Transverse colon (tissue), 4 donors: ENCODE measurements around the gene UBQLN4. TPM values are rescaled to one million over a fixed set of nuclear protein-coding genes. Genes with fewer than 3 reads are reported as not detected.

ENCODE experiments used
- DNase-seq: peaks from one replicate; pipeline ENCODE4 v3.0.0-alpha.2; 2019
- H3K27ac ChIP-seq, 4 donors: fragments of 200-600 bp; sonication (generic); 2 replicates each; pipeline ENCODE4 v1.5.1; 2016 to 2018; ENCODE audit warnings: inconsistent platforms in 4 of 4
- H3K27me3 ChIP-seq: fragments of 200-600 bp; sonication (generic); 2 replicates; pipeline ENCODE4 v1.5.1; 2017; ENCODE audit warnings: inconsistent platforms
- H3K36me3 ChIP-seq, 4 donors: fragments of 200-600 bp; sonication (generic); 2 replicates each; pipeline ENCODE4 v1.5.1; 2017 to 2019; ENCODE audit warnings: inconsistent platforms in 4 of 4
- H3K4me1 ChIP-seq, 4 donors: fragments of 200-600 bp; sonication (generic); 2 replicates each; pipeline ENCODE4 v1.5.1; 2017 to 2020; ENCODE audit warnings: inconsistent platforms in 4 of 4
- H3K4me3 ChIP-seq, 4 donors: fragments of 200-600 bp; sonication (generic); 1 replicate in 1 of 4; 2 replicates in 3 of 4; pipeline versions ENCODE4 v1.5.1 to v1.6.1; 2017 to 2019; ENCODE audit warnings: inconsistent platforms in 4 of 4
- H3K9me3 ChIP-seq, 2 donors: fragments of 200-600 bp; sonication (generic); 2 replicates each; pipeline ENCODE4 v1.5.1; 2017 to 2019; ENCODE audit warnings: inconsistent platforms in 2 of 2
- CTCF ChIP-seq, 5 experiments: fragments of 200-600 bp in 3 of 5; fragments of 450-650 bp in 2 of 5; sonication (generic) in 3 of 5; IDR thresholded peaks; 1 replicate in 2 of 5; 2 replicates in 3 of 5; pipeline ENCODE4 v1.5.1; 2016 to 2017; ENCODE audit warnings: antibody characterized with exemption in 5 of 5, inconsistent platforms in 3 of 5, mild to moderate bottlenecking in 2 of 5, moderate library complexity in 1 of 5
- EP300 ChIP-seq: sonication (generic); formaldehyde crosslinking; IDR thresholded peaks from one replicate; pipeline ENCODE4 v1.6.1; 2017; ENCODE audit warnings: antibody characterized with exemption, low read depth
- POLR2A ChIP-seq: fragments of 450-650 bp; IDR thresholded peaks from one replicate; pipeline ENCODE4 v1.6.1; 2016; ENCODE audit warnings: antibody characterized with exemption, mild to moderate bottlenecking, moderate library complexity
- POLR2AphosphoS5 ChIP-seq, 3 donors: sonication (generic); formaldehyde crosslinking; IDR thresholded peaks; one replicate each; pipeline ENCODE4 v1.6.1; 2016; ENCODE audit warnings: antibody characterized with exemption in 3 of 3
- WGBS, 2 donors: methylation state at CpG; one replicate each; pipeline ENCODE4 v1.1.5; 2018; ENCODE audit warnings: low coverage in 1 of 2; 5-methylcytosine and 5-hydroxymethylcytosine counted together
- in situ Hi-C, 4 donors: fragments of 200-750 bp; cut with MboI; loops; one replicate each; pipeline versions ENCODE4 v1.15.0 to v1.15.1; 2017; ENCODE audit warnings: low sequenced_read_pairs in 3 of 4, low pct_ligation_motif_present in 1 of 4, low pct_unique_long_range_greater_than_20kb in 1 of 4
- intact Hi-C: fragments of 100-400 bp; cut with DNase I; formaldehyde crosslinking; loops from one replicate; pipeline ENCODE4 v1.15.1; 2023; ENCODE audit warnings: low total_unique reads
- total RNA-seq, 4 donors: library from RNA; depleted of rRNA; stranded (reverse); fragments of >200 nt; gene quantifications; one replicate each; pipeline ENCODE4 v1.1.0, GENCODE V29; 2016

UBQLN4 gene
- total RNA-seq, 4 donors from 2014 or later: 7.9 to 21.3 (median 16.1) TPM

DNA sequence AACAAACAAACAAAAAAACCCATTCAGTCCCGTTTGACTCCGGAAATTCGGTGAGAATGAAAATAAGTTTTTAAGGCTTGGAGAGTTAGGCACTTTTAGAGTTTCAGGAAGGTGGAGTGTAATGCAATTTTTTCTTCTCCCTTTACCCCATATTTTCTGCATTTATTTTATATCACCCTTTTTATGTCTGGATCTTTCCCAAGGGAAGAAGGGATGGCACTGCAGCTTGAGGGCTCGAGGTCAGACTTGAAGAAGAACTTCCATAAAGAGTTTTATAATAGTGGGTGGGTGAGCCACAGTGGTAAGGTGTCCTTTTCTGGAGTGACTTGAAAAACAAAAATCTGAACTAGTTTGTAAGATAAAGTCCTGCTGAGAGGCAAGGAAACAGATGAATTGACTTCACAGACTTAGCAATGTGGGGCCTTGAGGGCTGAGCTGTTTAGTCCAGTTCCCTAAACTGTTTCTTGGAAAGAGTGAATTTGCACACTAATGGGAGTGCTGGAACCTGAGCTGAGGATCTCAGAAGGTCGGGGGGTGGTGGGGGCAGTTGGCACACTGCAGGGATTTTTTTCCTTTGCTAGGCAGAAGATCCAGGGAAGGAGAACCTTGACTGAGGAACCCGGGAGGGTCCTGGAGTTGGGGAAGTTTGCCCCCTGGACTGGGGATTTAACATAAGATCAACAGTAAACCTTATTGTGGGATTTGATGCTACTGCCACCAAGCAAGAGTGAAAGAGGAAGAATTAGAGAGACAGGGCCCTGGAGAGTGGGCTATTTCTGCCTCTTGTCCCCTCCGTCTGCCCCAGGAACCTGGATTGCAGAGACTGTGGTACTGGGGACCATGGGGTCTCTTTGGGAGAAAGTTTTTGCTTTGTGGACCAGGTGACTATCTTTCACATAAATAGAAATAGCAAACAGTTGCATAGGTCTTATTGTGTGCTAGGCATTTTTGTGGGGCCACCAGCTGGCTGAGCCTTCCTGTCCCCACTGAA, 30.5 kb upstream of the UBQLN4 start:
- Histone ChIP-seq H3K36me3 (no peaks in the 10 kb centered on the region), H3K4me3 (no peak overlapping the region), H3K4me1 (peaks cover 0 to 27% (median 16%) of the 10 kb centered on the region in 4 donors), H3K27me3 (no peaks in the 10 kb centered on the region), H3K9me3 (no peaks in the 10 kb centered on the region), H3K27ac (no peak overlapping the region)
- WGBS, 2 donors: 59 to 69% methylated on average over 4 to 7 of the region's 7 CpGs
- in situ Hi-C loops: loop anchor here in 1 of 4 donors (25.0 kb wide), 1 partner anchor 128 kb away; the partner anchor contains the start of gene PMF1
- intact Hi-C loops: no loop called here
- DNase-seq: no peak
- TF ChIP-seq POLR2A: no peak
- no peak for TF ChIP-seq EP300
- TF ChIP-seq CTCF (IDR thresholded peaks at IDR 0.05): no peak

GRCh38 chr1:156082309-156083091, 28.9 kb upstream of the UBQLN4 start, which contains the start of gene MEX3A:
Gene MEX3A, minus strand, starts transcription at chr1:156082465. Its CDS starts 467 bp downstream, at chr1:156081998.
- H3K4me3 ChIP-seq: peak within 1 kb of the TSS; percentile 53 to 90 (median 69)
- no peaks in the 10 kb centered on the region for H3K27me3 ChIP-seq
- TF ChIP-seq POLR2AphosphoS5 (IDR thresholded peaks at IDR 0.05) (no peak), POLR2A (no peak), CTCF (IDR thresholded peaks at IDR 0.05) (no peak), EP300 (no peak)
- H3K9me3 ChIP-seq: no peaks in the 10 kb centered on the region
- no peaks in the 10 kb centered on the region for H3K36me3 ChIP-seq
- in situ Hi-C loops: loop anchor here in 1 of 4 donors (25.0 kb wide), 1 partner anchor 130 kb away; the partner anchor contains the start of gene PMF1
- intact Hi-C loops: no loop called here
- WGBS, 2 donors: 1% methylated on average over 61 of the region's 62 CpGs; no CpG with 5 or more reads in 1 of the 2 donors
- H3K27ac ChIP-seq: peak within 1 kb of the TSS; percentile 50 to 72 (median 60)
- H3K4me1 ChIP-seq: peaks cover 0 to 27% (median 16%) of the 10 kb centered on the region in 4 donors
- peak; percentile 80 for DNase-seq

DNA sequence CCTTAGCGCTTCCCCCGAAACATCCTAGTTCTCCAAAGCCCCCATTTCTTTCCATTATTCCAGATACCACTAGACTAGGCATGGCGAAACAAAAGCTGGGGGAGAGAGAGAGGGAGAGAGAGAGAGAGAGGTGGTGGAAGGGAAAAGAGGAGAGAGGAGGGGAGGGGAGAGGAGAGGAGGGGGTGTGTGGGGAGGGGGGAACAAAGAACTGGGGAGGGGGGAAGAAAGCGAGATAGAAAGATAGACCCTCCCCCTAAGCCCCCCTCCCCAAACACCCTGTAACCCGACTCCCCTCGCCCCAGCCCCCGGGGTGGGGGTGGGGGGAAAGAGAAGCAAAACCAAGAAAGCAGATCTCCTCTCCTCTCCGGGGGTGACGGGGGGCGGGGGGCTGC, 28.3 kb upstream of the UBQLN4 start:
- Histone ChIP-seq H3K4me1 (peaks cover 0 to 27% (median 16%) of the 10 kb centered on the region in 4 donors), H3K36me3 (no peaks in the 10 kb centered on the region), H3K27ac (peak overlapping the region in 2 of 4 donors; percentile 54 to 72), H3K4me3 (peak overlapping the region; percentile 53 to 90 (median 69)), H3K27me3 (no peaks in the 10 kb centered on the region), H3K9me3 (no peaks in the 10 kb centered on the region)
- intact Hi-C loops: no loop called here
- TF ChIP-seq CTCF (IDR thresholded peaks at IDR 0.05): no peak
- TF ChIP-seq POLR2A: no peak
- no peak for TF ChIP-seq POLR2AphosphoS5 (IDR thresholded peaks at IDR 0.05)
- TF ChIP-seq EP300: no peak
- in situ Hi-C loops: loop anchor here in 1 of 4 donors (25.0 kb wide), 1 partner anchor 130 kb away; the partner anchor contains the start of gene PMF1
- 0% methylated on average over 8 of the region's 10 CpGs; no CpG with 5 or more reads in 1 of the 2 donors for WGBS, 2 donors
- DNase-seq: no peak
